GM19328 (cell line): Measurements from ENCODE around the gene SNED1.

Experiments used
- ATAC-seq: cut with Tn5 transposase; IDR thresholded peaks from one replicate; pipeline ENCODE4 v1.9.1; 2021; ENCODE audit warnings: mild to moderate bottlenecking, moderate library complexity; ENCODE audit not compliant: unreplicated experiment

The SNED1 gene

GRCh38 chr2:241003830-241004564 lies 5.6 kb downstream of the SNED1 start:
- no peak for ATAC-seq

GRCh38 chr2:241005569-241005968 lies 7.2 kb downstream of the SNED1 start:
- ATAC-seq: no peak

GRCh38 chr2:241006412-241006811 lies 8.0 kb downstream of the SNED1 start:
- no peak for ATAC-seq

GRCh38 chr2:241007111-241007510 lies 8.7 kb downstream of the SNED1 start:
- ATAC-seq: no peak

- no peak for ATAC-seq
Measured at GRCh38 chr2:241007880-241008710, 9.7 kb downstream of the SNED1 start.

- no peak for ATAC-seq
Measured at GRCh38 chr2:241008711-241009121, 10.3 kb downstream of the SNED1 start.

GRCh38 chr2:241009191-241009590 lies 10.8 kb downstream of the SNED1 start:
- no peak for ATAC-seq

- no peak for ATAC-seq
Measured at GRCh38 chr2:241009601-241010530, 11.4 kb downstream of the SNED1 start.

GRCh38 chr2:241010531-241011295 lies 12.3 kb downstream of the SNED1 start:
- no peak for ATAC-seq

- no peak for ATAC-seq
Measured at GRCh38 chr2:241011296-241011600, 12.8 kb downstream of the SNED1 start.

- no peak for ATAC-seq
Measured at GRCh38 chr2:241011751-241012510, 13.5 kb downstream of the SNED1 start.

GRCh38 chr2:241014224-241014623 lies 15.8 kb downstream of the SNED1 start:
- ATAC-seq: no peak

- ATAC-seq: no peak
Measured at GRCh38 chr2:241014764-241015163, 16.3 kb downstream of the SNED1 start.

- no peak for ATAC-seq
Measured at GRCh38 chr2:241015439-241015838, 17.0 kb downstream of the SNED1 start.

GRCh38 chr2:241017228-241017940 lies 19.0 kb downstream of the SNED1 start:
- no peak for ATAC-seq

- ATAC-seq: no peak
Measured at GRCh38 chr2:241018051-241018891, 19.9 kb downstream of the SNED1 start.

- ATAC-seq: no peak
Measured at GRCh38 chr2:241019441-241020139, 21.2 kb downstream of the SNED1 start.

- no peak for ATAC-seq
Measured at GRCh38 chr2:241020201-241020600, 21.8 kb downstream of the SNED1 start.
